ENCODE results near the gene COP1.

DNA sequence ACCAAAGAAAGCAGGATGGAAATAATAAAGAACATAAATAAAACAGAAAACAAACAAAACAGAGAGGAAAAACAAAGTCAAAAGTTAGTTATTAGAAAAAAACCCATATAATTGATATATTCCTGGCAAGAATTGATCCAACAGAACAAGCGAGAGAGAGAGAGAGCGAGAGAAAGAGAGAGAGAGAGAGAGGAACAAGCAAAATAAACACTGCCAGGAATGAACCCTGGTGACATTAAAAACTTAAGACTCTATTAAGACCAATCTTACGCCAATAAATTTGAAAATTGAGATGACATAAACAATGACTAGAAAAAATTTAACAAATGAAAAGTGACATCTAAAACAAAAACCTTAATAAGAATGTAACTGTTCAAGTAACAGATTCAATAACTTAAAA, 64.1 kb downstream of the COP1 start:
- TF ChIP-seq, protein P1, sequence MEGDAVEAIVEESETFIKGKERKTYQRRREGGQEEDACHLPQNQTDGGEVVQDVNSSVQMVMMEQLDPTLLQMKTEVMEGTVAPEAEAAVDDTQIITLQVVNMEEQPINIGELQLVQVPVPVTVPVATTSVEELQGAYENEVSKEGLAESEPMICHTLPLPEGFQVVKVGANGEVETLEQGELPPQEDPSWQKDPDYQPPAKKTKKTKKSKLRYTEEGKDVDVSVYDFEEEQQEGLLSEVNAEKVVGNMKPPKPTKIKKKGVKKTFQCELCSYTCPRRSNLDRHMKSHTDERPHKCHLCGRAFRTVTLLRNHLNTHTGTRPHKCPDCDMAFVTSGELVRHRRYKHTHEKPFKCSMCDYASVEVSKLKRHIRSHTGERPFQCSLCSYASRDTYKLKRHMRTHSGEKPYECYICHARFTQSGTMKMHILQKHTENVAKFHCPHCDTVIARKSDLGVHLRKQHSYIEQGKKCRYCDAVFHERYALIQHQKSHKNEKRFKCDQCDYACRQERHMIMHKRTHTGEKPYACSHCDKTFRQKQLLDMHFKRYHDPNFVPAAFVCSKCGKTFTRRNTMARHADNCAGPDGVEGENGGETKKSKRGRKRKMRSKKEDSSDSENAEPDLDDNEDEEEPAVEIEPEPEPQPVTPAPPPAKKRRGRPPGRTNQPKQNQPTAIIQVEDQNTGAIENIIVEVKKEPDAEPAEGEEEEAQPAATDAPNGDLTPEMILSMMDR (IDR thresholded peaks at IDR 0.05): no peak
- no peak for TF ChIP-seq EP300 (IDR thresholded peaks at IDR 0.05)
